ENCODE measurements around the gene FAM210A.

Gene FAM210A

GRCh38 chr18:13645093-13645492, 81.3 kb downstream of the FAM210A start:
- peaks cover 4% of the 10 kb centered on the region for H3K9me3 Mint-ChIP-seq
- H3K27me3 Mint-ChIP-seq: no peaks in the 10 kb centered on the region
- H3K27ac Mint-ChIP-seq: no peak overlapping the region
- H3K4me3 Mint-ChIP-seq: no peak overlapping the region
- no peaks in the 10 kb centered on the region for H3K4me1 Mint-ChIP-seq
- peaks cover 8% of the 10 kb centered on the region for H3K36me3 Mint-ChIP-seq (ENCODE audit: low read depth)
- no peak for DNase-seq
- no peak for ATAC-seq

DNA sequence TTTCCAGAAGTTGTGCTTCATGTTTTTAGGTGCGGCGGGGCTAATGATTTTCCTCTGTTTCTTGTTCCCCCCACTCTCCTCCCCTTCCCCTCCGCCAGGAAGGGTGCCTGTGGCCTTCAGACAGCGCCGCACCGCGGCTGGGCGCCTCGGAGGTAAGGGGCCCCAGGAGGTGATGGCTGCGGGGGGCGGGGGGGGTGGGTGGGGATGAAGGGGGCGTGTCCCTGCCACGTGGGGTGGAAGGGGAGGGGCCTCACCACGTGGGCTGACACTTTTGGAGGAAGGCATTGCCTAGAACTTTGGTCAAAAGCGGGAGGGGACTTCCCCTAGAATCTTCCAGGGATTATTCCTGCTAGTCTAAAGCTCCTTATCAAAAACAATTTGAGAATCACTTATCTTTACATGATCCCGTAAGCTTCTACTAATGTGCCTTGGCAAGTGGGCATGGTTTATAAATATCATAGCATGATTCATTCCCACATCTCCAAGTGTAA, 83.1 kb downstream of the FAM210A start:
- H3K4me1 Mint-ChIP-seq: no peaks in the 10 kb centered on the region
- peaks cover 8% of the 10 kb centered on the region for H3K36me3 Mint-ChIP-seq (ENCODE audit: low read depth)
- H3K27ac Mint-ChIP-seq: no peak overlapping the region
- ATAC-seq (no peak), DNase-seq (no peak)
- H3K9me3 Mint-ChIP-seq: peaks cover 4% of the 10 kb centered on the region
- H3K4me3 Mint-ChIP-seq: no peak overlapping the region
- H3K27me3 Mint-ChIP-seq: no peaks in the 10 kb centered on the region

- DNase-seq (no peak), ATAC-seq (no peak)
- H3K9me3 Mint-ChIP-seq: peaks cover 4% of the 10 kb centered on the region
- H3K36me3 Mint-ChIP-seq (ENCODE audit: low read depth): peaks cover 8% of the 10 kb centered on the region
- H3K4me3 Mint-ChIP-seq: no peak overlapping the region
- H3K27ac Mint-ChIP-seq: no peak overlapping the region
- no peaks in the 10 kb centered on the region for H3K4me1 Mint-ChIP-seq
- H3K27me3 Mint-ChIP-seq: no peaks in the 10 kb centered on the region
Observed at GRCh38 chr18:13642440-13642827, 83.9 kb downstream of the FAM210A start.

DNA sequence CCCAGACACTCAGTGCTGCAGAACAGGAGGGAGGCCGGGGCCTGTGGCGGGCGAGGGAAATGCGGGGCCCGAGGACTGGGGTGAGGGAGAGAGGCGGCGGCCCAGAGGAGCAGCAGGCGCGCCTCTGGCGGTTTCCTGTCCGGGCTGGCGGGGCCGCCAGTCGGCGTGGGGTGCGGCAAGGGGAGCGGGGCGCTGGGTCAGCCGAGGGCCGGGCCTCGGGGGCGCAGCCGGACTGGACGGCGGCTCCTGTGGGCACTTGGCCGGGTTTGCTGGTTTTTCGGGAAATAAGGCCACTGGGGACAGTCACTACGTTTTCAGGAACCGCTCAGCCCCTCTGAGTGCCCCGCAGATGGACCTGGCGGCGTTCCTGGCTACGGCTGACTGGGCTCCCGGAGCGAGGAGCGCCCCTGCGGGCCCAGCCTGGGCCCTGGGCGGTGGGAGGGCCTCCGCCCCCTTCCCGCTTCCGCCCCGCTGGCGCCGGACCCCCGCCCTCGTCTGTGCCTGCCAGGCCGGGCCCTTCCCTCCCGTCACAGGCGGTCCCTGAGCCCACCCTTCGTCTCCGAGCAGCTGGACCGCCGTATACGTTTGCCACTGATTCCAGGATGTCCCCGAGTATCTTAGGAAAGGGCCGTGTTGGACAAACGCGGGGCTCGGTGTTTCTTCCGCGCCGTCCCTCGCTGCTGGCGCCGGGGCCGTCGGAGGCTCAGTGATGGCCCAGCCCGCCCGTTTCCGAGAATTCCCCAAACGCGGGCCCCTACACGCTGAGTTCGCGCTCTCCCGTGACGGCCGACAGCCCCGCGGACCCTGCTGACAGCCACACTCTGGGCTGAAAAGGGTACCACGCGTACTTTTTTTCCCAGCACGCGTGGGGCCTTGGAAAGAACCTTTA, 84.6 kb downstream of the FAM210A start:
- Mint-ChIP-seq H3K27me3 (no peaks in the 10 kb centered on the region), H3K27ac (no peak overlapping the region), H3K4me1 (no peaks in the 10 kb centered on the region), H3K4me3 (no peak overlapping the region), H3K9me3 (peaks cover 4% of the 10 kb centered on the region), H3K36me3 (ENCODE audit: low read depth) (peaks cover 8% of the 10 kb centered on the region)
- ATAC-seq (no peak), DNase-seq (no peak)

DNA sequence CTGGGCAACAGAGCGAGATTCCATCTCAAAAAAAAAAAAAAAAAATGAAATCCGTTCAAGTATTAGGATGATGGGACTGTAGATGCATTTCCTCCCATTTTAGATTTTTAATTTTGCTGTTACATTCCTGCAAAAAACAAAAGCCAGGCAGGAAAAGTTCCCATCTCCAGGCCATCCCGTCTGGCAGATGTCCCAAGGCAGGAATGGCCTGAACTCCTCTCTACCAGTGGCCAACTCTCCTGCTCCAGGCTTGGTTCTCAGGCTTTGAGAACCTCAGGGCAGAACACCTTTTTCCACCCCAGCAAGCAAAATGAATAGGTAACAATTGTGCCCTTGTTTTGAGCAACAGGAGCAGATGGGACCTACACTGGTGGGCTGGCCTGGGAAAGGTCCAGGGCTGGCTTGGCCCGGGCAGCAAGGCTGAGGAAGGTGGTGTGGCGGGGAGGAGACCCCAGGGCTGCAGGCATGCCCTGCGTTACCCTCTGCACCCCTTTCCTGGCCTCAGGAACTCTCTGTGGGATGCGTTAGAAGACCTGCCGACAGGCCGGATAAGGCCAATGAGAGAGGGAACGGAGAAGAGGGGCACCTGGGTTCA, 86.0 kb downstream of the FAM210A start:
- H3K27me3 Mint-ChIP-seq: no peaks in the 10 kb centered on the region
- H3K4me3 Mint-ChIP-seq: no peak overlapping the region
- no peaks in the 10 kb centered on the region for H3K4me1 Mint-ChIP-seq
- DNase-seq (no peak), ATAC-seq (no peak)
- peaks cover 4% of the 10 kb centered on the region for H3K9me3 Mint-ChIP-seq
- no peak overlapping the region for H3K27ac Mint-ChIP-seq
- H3K36me3 Mint-ChIP-seq (ENCODE audit: low read depth): peaks cover 8% of the 10 kb centered on the region

DNA sequence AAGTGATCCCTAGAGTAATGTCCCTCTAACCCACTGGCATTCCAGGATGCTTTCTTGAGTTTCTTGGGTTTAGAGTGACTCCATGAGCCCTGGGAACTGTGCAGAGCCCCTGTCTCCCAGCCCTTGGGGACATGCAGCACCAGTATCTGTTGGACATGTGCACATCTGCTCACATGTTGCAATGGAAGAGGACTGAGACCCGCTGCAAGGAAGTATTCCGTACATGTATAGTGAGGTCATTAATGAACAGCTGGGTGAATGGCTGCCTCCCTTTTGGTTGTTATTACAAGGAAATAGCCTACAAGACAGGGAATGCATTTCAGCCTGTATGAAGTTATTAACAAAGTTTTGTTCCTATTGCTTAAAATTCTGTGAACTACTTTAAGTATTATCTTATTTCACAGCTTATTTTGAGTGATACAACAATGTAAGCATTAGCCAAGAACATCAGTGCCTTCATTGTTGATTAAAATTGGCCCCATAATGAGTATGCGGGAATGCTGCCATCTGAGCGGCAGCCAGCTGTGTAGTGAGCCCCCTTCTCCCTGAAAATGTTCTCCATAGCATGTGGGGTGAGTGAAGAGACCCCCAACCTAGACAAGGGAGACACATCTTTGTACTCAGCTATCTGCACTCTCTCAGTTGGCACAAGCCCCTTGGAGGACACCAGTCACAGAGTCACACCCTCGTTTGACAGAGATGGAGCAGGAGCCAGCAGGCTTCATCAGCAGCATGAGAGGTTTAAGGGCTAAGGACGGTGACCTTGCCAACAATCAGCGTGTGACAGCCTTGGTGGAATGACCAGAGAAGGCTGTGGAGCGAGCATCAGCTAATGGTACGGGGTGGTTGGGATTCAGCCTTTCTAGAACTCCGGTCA, 87.4 kb downstream of the FAM210A start:
- no peak overlapping the region for H3K27ac Mint-ChIP-seq
- H3K27me3 Mint-ChIP-seq: no peaks in the 10 kb centered on the region
- DNase-seq (no peak), ATAC-seq (no peak)
- peaks cover 3% of the 10 kb centered on the region for H3K36me3 Mint-ChIP-seq (ENCODE audit: low read depth)
- no peak overlapping the region for H3K4me3 Mint-ChIP-seq
- no peaks in the 10 kb centered on the region for H3K4me1 Mint-ChIP-seq
- peaks cover 4% of the 10 kb centered on the region for H3K9me3 Mint-ChIP-seq

- peaks cover under 1% of the 10 kb centered on the region for H3K4me1 Mint-ChIP-seq
- no peak overlapping the region for H3K4me3 Mint-ChIP-seq
- no peaks in the 10 kb centered on the region for H3K9me3 Mint-ChIP-seq
- ATAC-seq: no peak
- no peaks in the 10 kb centered on the region for H3K36me3 Mint-ChIP-seq (ENCODE audit: low read depth)
- DNase-seq: no peak
- no peak overlapping the region for H3K27ac Mint-ChIP-seq
- no peaks in the 10 kb centered on the region for H3K27me3 Mint-ChIP-seq
Observed at GRCh38 chr18:13635046-13635445, 91.3 kb downstream of the FAM210A start.

DNA sequence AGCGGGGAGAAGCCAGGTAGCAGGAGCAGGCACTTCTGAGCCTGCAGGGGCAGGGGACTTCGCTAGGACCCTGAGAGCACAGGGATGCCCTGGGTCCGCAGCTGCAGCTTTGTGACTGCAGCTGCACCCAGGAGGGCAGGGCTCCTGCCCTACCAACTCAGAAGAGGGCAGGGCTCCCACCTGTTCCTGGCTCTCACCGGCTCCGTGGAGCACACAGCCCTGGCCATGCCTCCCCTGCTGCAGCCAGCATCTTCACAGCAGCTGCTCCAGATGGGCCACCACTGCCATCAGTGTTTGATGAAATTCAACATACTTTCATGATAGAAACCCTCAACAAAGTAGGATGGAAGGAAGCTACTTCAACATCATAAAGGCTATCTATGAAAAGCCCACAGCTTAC, 92.7 kb downstream of the FAM210A start:
- H3K9me3 Mint-ChIP-seq: no peaks in the 10 kb centered on the region
- H3K27me3 Mint-ChIP-seq: no peaks in the 10 kb centered on the region
- H3K27ac Mint-ChIP-seq: no peak overlapping the region
- ATAC-seq (no peak), DNase-seq (no peak)
- H3K36me3 Mint-ChIP-seq (ENCODE audit: low read depth): no peaks in the 10 kb centered on the region
- no peak overlapping the region for H3K4me3 Mint-ChIP-seq
- H3K4me1 Mint-ChIP-seq: peaks cover 6% of the 10 kb centered on the region

DNA sequence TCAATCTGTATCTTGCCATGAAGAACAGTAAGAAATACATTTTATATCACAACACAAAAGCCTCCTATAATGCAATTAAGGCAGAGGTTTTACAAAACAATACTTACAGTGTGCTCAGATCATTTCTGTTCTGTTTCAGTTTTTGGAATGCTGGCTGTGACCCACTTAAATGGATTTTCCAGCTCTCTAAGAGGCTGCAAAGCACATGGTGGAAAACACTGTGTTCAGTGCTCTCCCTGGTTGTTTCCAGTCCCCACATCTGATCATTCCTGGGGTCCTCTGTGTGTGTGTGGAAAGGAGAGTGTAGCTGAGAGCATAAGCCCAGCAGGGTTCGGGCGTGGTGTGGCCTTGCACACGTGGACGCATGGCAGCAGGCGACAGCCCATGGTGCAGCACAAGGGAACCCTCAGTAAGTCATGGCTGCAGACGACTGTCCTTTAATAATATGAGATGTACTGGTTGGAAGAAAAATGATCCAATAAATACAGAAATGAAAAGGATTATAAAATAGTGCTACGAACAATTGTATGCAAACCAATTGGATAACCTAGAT, 95.6 kb downstream of the FAM210A start:
- DNase-seq: no peak
- H3K4me3 Mint-ChIP-seq: no peak overlapping the region
- no peak for ATAC-seq
- H3K9me3 Mint-ChIP-seq: no peaks in the 10 kb centered on the region
- H3K27me3 Mint-ChIP-seq: no peaks in the 10 kb centered on the region
- H3K27ac Mint-ChIP-seq: no peak overlapping the region
- H3K36me3 Mint-ChIP-seq (ENCODE audit: low read depth): no peaks in the 10 kb centered on the region
- H3K4me1 Mint-ChIP-seq: peaks cover 9% of the 10 kb centered on the region

- peaks cover 10% of the 10 kb centered on the region for H3K4me1 Mint-ChIP-seq
- ATAC-seq (peak; percentile 91), DNase-seq (peak; percentile 52)
- no peak overlapping the region for H3K4me3 Mint-ChIP-seq
- peak overlapping the region; percentile 57 for H3K27ac Mint-ChIP-seq
- H3K9me3 Mint-ChIP-seq: no peaks in the 10 kb centered on the region
- no peaks in the 10 kb centered on the region for H3K27me3 Mint-ChIP-seq
- no peaks in the 10 kb centered on the region for H3K36me3 Mint-ChIP-seq (ENCODE audit: low read depth)
Observed at GRCh38 chr18:13629841-13630715, 96.3 kb downstream of the FAM210A start.

GRCh38 chr18:13628211-13628610, 98.1 kb downstream of the FAM210A start:
- DNase-seq (no peak), ATAC-seq (no peak)
- Mint-ChIP-seq H3K4me3 (no peak overlapping the region), H3K4me1 (peaks cover 11% of the 10 kb centered on the region), H3K9me3 (no peaks in the 10 kb centered on the region), H3K27ac (no peak overlapping the region), H3K27me3 (no peaks in the 10 kb centered on the region), H3K36me3 (ENCODE audit: low read depth) (no peaks in the 10 kb centered on the region)

- H3K36me3 Mint-ChIP-seq (ENCODE audit: low read depth): no peaks in the 10 kb centered on the region
- no peak overlapping the region for H3K4me3 Mint-ChIP-seq
- no peak for ATAC-seq
- H3K4me1 Mint-ChIP-seq: peaks cover 11% of the 10 kb centered on the region
- DNase-seq: no peak
- H3K27me3 Mint-ChIP-seq: no peaks in the 10 kb centered on the region
- H3K9me3 Mint-ChIP-seq: no peaks in the 10 kb centered on the region
- no peak overlapping the region for H3K27ac Mint-ChIP-seq
Observed at GRCh38 chr18:13627639-13628038, 98.7 kb downstream of the FAM210A start.

DNA sequence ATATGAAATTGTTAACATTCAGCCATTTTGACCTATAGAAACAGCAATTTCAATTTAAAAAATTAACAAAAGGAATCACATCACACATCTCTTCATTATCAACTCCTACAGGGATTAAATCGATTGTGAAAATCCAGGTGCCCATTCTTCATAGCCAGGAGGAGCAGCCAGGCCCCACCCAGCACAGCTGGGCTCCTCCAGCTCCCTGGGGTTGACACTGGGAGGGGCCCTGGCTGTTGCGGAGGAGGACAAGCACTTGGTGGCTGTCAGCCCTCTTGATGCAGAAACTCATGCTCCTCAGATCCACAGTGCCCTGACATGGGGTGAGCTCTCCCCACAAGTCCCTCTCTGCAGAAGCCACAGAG, 99.8 kb downstream of the FAM210A start:
- Mint-ChIP-seq H3K36me3 (ENCODE audit: low read depth) (no peaks in the 10 kb centered on the region), H3K4me1 (peaks cover 11% of the 10 kb centered on the region), H3K27me3 (no peaks in the 10 kb centered on the region), H3K9me3 (no peaks in the 10 kb centered on the region), H3K4me3 (no peak overlapping the region), H3K27ac (no peak overlapping the region)
- no peak for DNase-seq
- no peak for ATAC-seq
